Cardiac fibroblast (primary cell): ENCODE measurements around the gene ENTREP1.

Experiments used
- DNase-seq, 2 donors: peaks; one replicate each; pipeline versions ENCODE4 v3.0.0 to v3.0.0-alpha.2; 2010; ENCODE audit warnings: low read depth in 2 of 2
- H3K4me3 ChIP-seq, 2 donors: replicated peaks in 1 of 2; 1 replicate in 1 of 2; 2 replicates in 1 of 2; pipeline ENCODE4 v1.5.1; 2011; ENCODE audit warnings: low read depth in 2 of 2, low read length in 2 of 2, mild to moderate bottlenecking in 2 of 2, moderate library complexity in 1 of 2
- CTCF ChIP-seq: IDR thresholded peaks from one replicate; pipeline ENCODE4 v1.5.1; 2011; ENCODE audit warnings: low read depth, mild to moderate bottlenecking, low read length, inconsistent platforms

The ENTREP1 gene

DNA sequence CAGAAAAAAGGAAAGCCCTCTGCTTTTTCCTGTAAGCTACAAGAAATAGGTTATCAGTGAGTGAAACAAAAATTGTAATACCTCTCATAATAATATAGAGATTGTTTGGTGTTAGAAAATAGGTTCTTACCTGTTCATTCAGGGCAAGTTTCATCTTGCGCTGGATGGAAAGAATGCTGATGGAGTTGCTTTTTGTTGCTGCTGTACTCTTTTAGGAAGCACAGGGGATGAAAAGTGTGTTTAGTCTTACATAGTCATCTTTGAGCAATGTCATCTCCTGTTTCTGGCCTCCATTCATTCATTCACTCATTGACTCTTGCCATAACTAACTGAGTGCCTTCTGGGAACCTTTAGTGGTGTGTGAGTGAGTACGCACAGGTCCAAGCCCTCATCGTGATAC lies 6.4 kb downstream of the ENTREP1 start:
- TF ChIP-seq CTCF: no peak
- H3K4me3 ChIP-seq: no peak overlapping the region
- DNase-seq: no peak

- DNase-seq: no peak
- H3K4me3 ChIP-seq: no peak overlapping the region
- TF ChIP-seq CTCF: no peak
Observed at GRCh38 chr9:69332067-69332685, 7.2 kb downstream of the ENTREP1 start.

GRCh38 chr9:69333716-69334115 lies 8.7 kb downstream of the ENTREP1 start:
- TF ChIP-seq CTCF: no peak
- no peak for DNase-seq
- H3K4me3 ChIP-seq: no peak overlapping the region

- H3K4me3 ChIP-seq: no peak overlapping the region
- no peak for DNase-seq
- no peak for TF ChIP-seq CTCF
Observed at GRCh38 chr9:69334317-69334716, 9.3 kb downstream of the ENTREP1 start.

DNA sequence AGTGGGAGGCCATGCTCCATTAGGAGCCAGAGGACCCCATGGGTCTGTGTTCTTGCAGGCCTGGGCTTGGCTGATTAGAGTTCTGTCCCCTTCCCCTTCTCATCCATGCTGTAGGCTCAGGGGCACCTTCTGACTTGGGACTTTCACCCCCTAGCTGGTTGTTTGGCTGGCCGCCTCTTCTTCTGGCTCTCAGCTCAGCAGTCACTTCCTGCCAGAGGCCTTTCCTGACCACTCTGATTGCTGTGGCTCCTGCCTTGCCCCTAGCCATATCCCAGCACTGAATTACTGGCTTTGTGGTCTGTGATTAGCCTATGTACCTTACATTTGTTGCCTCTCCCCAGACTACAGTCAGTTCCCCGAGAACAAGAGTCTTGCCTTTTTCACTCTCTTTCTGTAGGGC lies 14.6 kb downstream of the ENTREP1 start:
- TF ChIP-seq CTCF: no peak
- no peak for DNase-seq

DNA sequence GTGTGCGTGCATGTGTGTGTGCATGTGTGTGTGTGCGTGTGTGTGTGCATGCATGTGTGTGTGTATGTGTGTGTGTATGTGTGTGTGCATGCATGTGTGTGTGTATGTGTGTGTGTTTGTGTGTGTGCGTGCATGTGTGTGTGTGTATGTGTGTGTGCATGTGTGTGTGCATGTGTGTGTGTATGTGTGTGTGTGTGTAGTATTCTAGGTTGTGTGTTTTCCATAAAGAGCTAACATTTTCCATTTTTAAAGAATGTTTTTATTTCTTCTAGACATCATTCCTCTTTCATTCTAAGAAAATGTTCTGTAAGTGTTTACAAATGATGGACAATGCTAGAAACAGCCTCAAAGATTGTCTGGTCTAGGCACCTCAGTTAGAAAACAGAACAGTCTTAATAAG lies 15.6 kb downstream of the ENTREP1 start:
- no peak overlapping the region for H3K4me3 ChIP-seq
- no peak for DNase-seq
- no peak for TF ChIP-seq CTCF

More for the DNA sequence above, 14.6 kb downstream of the ENTREP1 start:
- H3K4me3 ChIP-seq: no peak overlapping the region

DNA sequence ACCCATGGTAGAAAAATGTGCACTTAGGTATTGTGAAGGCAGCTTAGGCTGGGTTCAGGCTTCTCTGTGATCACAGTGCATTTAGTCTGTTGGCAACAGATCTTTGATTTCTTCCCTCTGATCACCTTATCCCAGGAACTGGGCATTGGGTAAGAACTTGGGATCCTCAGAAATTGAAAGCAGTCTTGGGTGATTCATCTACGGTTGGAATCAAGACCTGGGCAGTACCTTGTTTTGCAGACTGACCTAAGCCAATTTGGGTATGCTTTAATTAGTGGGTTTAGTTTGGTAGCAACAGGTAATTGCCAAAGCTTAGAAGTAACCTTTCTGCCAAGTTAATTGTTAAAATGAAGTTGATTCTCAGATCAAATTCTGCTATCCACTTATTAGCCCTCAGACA lies 17.8 kb downstream of the ENTREP1 start:
- TF ChIP-seq CTCF: no peak
- DNase-seq: no peak
- no peak overlapping the region for H3K4me3 ChIP-seq
